D721Med (cell line): ENCODE measurements around the gene PHF12.

Experiments used
- DNase-seq: peaks from one replicate; pipeline ENCODE4 v3.0.0; 2011; ENCODE audit warnings: low spot score; ENCODE audit not compliant: insufficient read length
- FAIRE-seq: peaks from 2 replicates; lab custom pipeline; 2011; peaks lifted over from hg19 to GRCh38; lab: Jason Lieb, UNC
- CTCF ChIP-seq: IDR thresholded peaks from 2 replicates; pipeline ENCODE4 v1.5.1; 2012; ENCODE audit warnings: mild to moderate bottlenecking, control low read depth; ENCODE audit not compliant: insufficient read depth; ENCODE audit errors: missing control alignments

PHF12 gene

GRCh38 chr17:28862561-28862960 is 88.8 kb downstream of the PHF12 start:
- no peak for TF ChIP-seq CTCF
- FAIRE-seq (no peak), DNase-seq (no peak)

- no peak for DNase-seq
Measured at GRCh38 chr17:28861393-28862203, 89.7 kb downstream of the PHF12 start.

DNA sequence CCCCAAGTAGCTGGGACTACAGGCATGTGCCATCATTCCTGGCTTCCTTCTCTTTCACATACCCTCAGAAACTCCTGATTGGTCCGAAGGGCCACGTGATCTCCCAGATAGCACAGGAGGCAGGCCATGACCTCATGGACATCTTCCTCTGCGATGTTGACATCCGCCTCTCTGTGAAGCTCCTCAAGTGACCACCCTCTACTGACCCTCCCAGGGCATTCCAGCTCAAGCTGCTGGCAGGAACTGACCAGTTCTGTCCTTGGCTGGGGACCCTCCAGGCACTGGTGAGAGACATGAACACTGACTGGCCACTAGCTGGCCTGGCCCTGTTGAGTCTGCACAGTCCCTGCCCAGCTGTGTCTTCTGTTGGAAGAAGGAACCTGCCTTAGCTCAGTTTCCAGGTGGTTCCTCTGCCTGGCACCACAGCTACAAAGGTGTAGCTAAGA is 90.9 kb downstream of the PHF12 start:
- FAIRE-seq (no peak), DNase-seq (no peak)
- TF ChIP-seq CTCF, result no peak

More at GRCh38 chr17:28861393-28862203, 89.7 kb downstream of the PHF12 start:
- TF ChIP-seq CTCF, result no peak
- no peak for FAIRE-seq

DNA sequence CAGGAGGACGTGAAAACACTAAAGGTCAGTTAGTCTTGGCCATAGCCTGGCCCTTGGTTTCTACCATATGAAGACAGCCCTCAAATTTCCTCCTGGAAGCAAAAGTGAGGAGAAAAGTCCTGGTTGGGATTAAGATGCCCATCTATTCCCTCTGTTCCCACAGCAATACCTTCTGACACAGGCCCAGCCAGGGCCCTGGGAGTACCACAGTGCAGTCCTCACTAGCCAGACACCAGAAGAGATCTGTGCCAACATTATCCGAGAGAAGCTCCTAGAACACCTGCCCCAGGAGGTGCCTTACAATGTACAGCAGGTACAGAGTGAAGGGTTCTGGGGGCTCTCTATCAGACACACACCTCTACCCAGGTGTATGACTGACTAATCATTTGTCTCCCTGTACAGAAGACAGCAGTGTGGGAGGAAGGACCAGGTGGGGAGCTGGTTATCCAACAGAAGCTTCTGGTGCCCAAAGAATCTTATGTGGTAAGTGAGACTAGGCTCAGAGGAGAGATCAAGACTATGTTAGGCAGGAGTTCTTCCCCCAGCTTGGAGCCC is 92.4 kb downstream of the PHF12 start:
- TF ChIP-seq CTCF, result no peak
- DNase-seq (no peak), FAIRE-seq (no peak)

GRCh38 chr17:28857905-28858800 is 93.2 kb downstream of the PHF12 start:
- no peak for DNase-seq
- no peak for FAIRE-seq
- TF ChIP-seq CTCF, result no peak

- no peak for TF ChIP-seq CTCF
- no peak for DNase-seq
- FAIRE-seq, result no peak
Measured at GRCh38 chr17:28856028-28856574, 95.2 kb downstream of the PHF12 start.
